Chondrocyte (in vitro differentiated cells): ENCODE data around the gene F2RL3. TPM values are rescaled to one million over a fixed set of nuclear protein-coding genes. Genes with fewer than 3 reads are reported as not detected.

Experiments
- DNase-seq: peaks from one replicate; pipeline ENCODE4 v3.0.0; 2021; ENCODE audit warnings: mixed read lengths, low spot score
- H3K27ac Mint-ChIP-seq: one replicate; pipeline ENCODE4 v1.8.0; 2021; ENCODE audit warnings: mild to moderate bottlenecking, moderate library complexity, mixed read lengths; ENCODE audit not compliant: unreplicated experiment
- H3K27me3 Mint-ChIP-seq: 2 replicates; pipeline ENCODE4 v1.8.0; 2021; ENCODE audit warnings: low read depth, mixed read lengths
- H3K36me3 Mint-ChIP-seq: 2 replicates; pipeline ENCODE4 v1.8.0; 2021; ENCODE audit warnings: low read depth, mixed read lengths
- H3K4me1 Mint-ChIP-seq: 2 replicates; pipeline ENCODE4 v1.8.0; 2021; ENCODE audit warnings: low read depth, mild to moderate bottlenecking, mixed read lengths
- H3K4me3 Mint-ChIP-seq: one replicate; pipeline ENCODE4 v1.8.0; 2021; ENCODE audit warnings: mild to moderate bottlenecking, moderate library complexity, mixed read lengths; ENCODE audit not compliant: unreplicated experiment
- H3K9me3 Mint-ChIP-seq: 2 replicates; pipeline ENCODE4 v1.8.0; 2021; ENCODE audit warnings: low read depth, mixed read lengths
- CTCF ChIP-seq: fragments of 200-600 bp; sonication (generic); IDR thresholded peaks from 2 replicates; pipeline ENCODE4 v1.5.0; 2021; ENCODE audit warnings: antibody characterized with exemption, mild to moderate bottlenecking, moderate library complexity
- total RNA-seq: library from RNA; stranded (reverse); gene quantifications from 3 replicates; pipeline ENCODE4 v1.2.1, GENCODE V29; 2021

Gene F2RL3
- total RNA-seq, 1 donor from 2014 or later, result 0.05 TPM

DNA sequence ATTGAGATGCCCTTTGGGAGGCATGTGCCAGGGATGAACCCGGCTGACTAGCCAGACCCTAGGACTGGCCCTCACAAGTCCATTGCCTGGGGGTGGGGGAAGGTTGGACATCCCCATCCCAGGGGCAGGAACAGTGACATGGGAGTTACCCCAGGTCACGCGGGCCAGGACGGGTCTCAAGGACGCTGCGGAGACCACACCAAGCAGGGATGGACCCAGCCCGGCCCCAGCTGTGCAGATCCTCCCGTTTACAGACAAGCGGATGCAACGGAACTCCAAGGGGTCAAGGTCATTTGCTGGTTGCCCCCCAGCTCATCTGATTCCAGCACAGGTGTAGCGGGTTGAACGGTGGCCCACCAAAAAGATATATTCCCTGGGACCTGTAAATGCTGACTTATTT, 20.0 kb downstream of the F2RL3 start:
- H3K27me3 Mint-ChIP-seq, result peaks cover 4% of the 10 kb centered on the region
- H3K36me3 Mint-ChIP-seq, result peaks cover 8% of the 10 kb centered on the region
- H3K4me1 Mint-ChIP-seq, result no peaks in the 10 kb centered on the region
- no peak for DNase-seq
- H3K9me3 Mint-ChIP-seq, result peaks cover 17% of the 10 kb centered on the region
- no peak overlapping the region for H3K27ac Mint-ChIP-seq
- no peak for TF ChIP-seq CTCF
- H3K4me3 Mint-ChIP-seq, result no peak overlapping the region

DNA sequence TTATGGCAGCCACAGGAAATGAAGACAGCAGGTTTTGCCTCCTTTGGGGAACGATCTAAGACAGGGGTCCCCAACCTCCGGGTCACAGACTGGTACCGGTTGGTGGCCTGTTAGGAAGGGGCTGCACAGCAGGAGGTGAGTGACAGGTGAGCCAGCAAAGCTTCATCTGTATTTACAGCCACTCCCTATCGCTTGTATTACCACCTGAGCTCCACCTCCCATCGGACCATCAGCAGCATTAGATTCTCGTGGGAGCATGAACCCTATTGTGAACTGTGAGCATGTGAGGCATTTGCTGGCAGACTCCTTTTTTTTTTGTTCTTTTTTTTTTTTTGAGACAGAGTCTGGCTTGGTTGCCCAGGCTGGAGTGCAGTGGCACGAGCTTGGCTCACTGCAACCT, 22.2 kb downstream of the F2RL3 start:
- Mint-ChIP-seq H3K36me3 (peaks cover 8% of the 10 kb centered on the region), H3K9me3 (peaks cover 20% of the 10 kb centered on the region), H3K4me3 (no peak overlapping the region), H3K27me3 (peaks cover 5% of the 10 kb centered on the region), H3K27ac (no peak overlapping the region), H3K4me1 (no peaks in the 10 kb centered on the region)
- TF ChIP-seq CTCF, result no peak
- no peak for DNase-seq

DNA sequence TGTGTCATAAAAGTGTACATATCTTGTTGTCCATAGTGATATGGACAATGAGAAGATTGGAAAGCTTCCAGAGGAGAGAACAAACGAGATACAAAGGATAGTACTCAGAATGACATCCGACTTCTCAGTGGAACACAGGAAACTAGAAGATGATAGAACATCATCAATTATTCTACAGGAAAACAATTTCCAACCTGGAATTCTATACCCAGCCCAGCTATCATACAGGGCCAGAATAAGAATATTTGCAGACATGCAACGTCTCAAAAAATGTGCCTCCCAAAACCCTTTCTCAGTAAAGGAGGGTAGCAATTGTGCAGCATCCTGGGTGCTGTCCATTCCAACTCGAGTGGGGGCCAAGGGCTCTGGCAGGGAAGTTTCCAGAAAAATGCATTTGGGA, 24.0 kb downstream of the F2RL3 start:
- H3K9me3 Mint-ChIP-seq, result peaks cover 20% of the 10 kb centered on the region
- DNase-seq, result peak; percentile 1
- H3K27me3 Mint-ChIP-seq, result peaks cover 7% of the 10 kb centered on the region
- no peaks in the 10 kb centered on the region for H3K4me1 Mint-ChIP-seq
- no peak overlapping the region for H3K27ac Mint-ChIP-seq
- peaks cover 8% of the 10 kb centered on the region for H3K36me3 Mint-ChIP-seq
- no peak overlapping the region for H3K4me3 Mint-ChIP-seq
- TF ChIP-seq CTCF, result no peak

DNA sequence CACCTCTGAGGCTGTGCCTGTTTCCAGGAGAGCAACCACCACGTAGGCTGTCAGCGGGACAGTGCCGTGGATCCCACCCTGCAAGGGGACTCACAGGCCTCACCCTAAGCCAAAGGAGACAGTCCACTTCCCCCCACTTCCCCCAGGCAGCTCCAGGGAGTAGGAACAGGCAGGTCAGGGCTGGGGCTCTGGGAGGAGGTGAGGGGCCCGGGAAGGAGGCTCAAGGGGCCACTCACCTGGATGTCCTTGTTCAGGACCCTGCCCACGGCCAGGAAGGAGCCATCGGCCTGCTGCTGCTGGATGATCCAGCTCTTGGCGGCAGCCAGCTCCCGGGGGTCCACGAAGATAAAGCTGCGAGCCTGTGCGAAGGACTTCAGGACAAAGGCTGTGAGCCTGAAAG, 25.6 kb downstream of the F2RL3 start:
- Mint-ChIP-seq H3K27me3 (peaks cover 9% of the 10 kb centered on the region), H3K4me1 (no peaks in the 10 kb centered on the region), H3K36me3 (peaks cover 10% of the 10 kb centered on the region), H3K9me3 (peaks cover 23% of the 10 kb centered on the region), H3K4me3 (no peak overlapping the region), H3K27ac (no peak overlapping the region)
- DNase-seq, result peak; percentile 77
- no peak for TF ChIP-seq CTCF

GRCh38 chr19:16915135-16915534, 26.3 kb downstream of the F2RL3 start:
- H3K4me1 Mint-ChIP-seq, result no peaks in the 10 kb centered on the region
- no peak overlapping the region for H3K27ac Mint-ChIP-seq
- H3K36me3 Mint-ChIP-seq, result peaks cover 10% of the 10 kb centered on the region
- peak; percentile 21 for DNase-seq
- H3K27me3 Mint-ChIP-seq, result peaks cover 9% of the 10 kb centered on the region
- H3K9me3 Mint-ChIP-seq, result peaks cover 25% of the 10 kb centered on the region
- TF ChIP-seq CTCF, result no peak
- no peak overlapping the region for H3K4me3 Mint-ChIP-seq
